ENCODE data around the gene PLEKHG5. TPM values are rescaled to one million over a fixed set of nuclear protein-coding genes. Genes with fewer than 3 reads are reported as not detected.
A peak's percentile ranks its signal among the peaks of the same experiment; 100 is the strongest.

Gene PLEKHG5
- total RNA-seq, 4 donors from 2014 or later: 72.5 to 170 (median 99.8) TPM

- TF ChIP-seq POLR2A (IDR thresholded peaks at IDR 0.05): no peak
- no peak for TF ChIP-seq CTCF (IDR thresholded peaks at IDR 0.05)
- no peak for DNase-seq (ENCODE audit: low spot score in 2 of 2)
- H3K4me3 ChIP-seq (ENCODE audit: low read depth, poor library complexity, severe bottlenecking): no peak overlapping the region
- intact Hi-C loops (cut with DNase I; ENCODE audit: low total_unique reads): no loop called here
- 51 to 53% methylated on average over 20 to 26 of the region's 26 CpGs for whole genome bisulfite sequencing, 2 donors
These were observed 63.8 kb downstream of the PLEKHG5 start for GRCh38 chr1:6427441-6428390.

GRCh38 chr1:6426972-6427350, 64.5 kb downstream of the PLEKHG5 start:
- no peak overlapping the region for H3K4me3 ChIP-seq (ENCODE audit: low read depth, poor library complexity, severe bottlenecking)
- intact Hi-C loops (cut with DNase I; ENCODE audit: low total_unique reads): no loop called here
- DNase-seq (ENCODE audit: low spot score in 2 of 2): no peak
- 78 to 82% methylated on average over 10 of the region's 10 CpGs for WGBS, 2 donors
- no peak for TF ChIP-seq CTCF (IDR thresholded peaks at IDR 0.05)
- TF ChIP-seq POLR2A (IDR thresholded peaks at IDR 0.05): no peak

GRCh38 chr1:6426277-6426971, 65.0 kb downstream of the PLEKHG5 start:
- WGBS, 2 donors: 73 to 84% methylated on average over 5 to 9 of the region's 9 CpGs
- TF ChIP-seq CTCF (IDR thresholded peaks at IDR 0.05) (no peak), POLR2A (IDR thresholded peaks at IDR 0.05) (no peak)
- DNase-seq (ENCODE audit: low spot score in 2 of 2): no peak
- intact Hi-C loops (cut with DNase I; ENCODE audit: low total_unique reads): no loop called here
- H3K4me3 ChIP-seq (ENCODE audit: low read depth, poor library complexity, severe bottlenecking): no peak overlapping the region

GRCh38 chr1:6425658-6426057, 65.8 kb downstream of the PLEKHG5 start:
- H3K4me3 ChIP-seq (ENCODE audit: low read depth, poor library complexity, severe bottlenecking): no peak overlapping the region
- TF ChIP-seq POLR2A (IDR thresholded peaks at IDR 0.05): no peak
- no peak for TF ChIP-seq CTCF (IDR thresholded peaks at IDR 0.05)
- DNase-seq (ENCODE audit: low spot score in 2 of 2): no peak
- 70 to 75% methylated on average over 6 of the region's 6 CpGs for WGBS, 2 donors
- intact Hi-C loops (cut with DNase I; ENCODE audit: low total_unique reads): no loop called here

GRCh38 chr1:6424619-6425593, 66.6 kb downstream of the PLEKHG5 start, which contains the start of gene ESPN:
TSS of gene ESPN (plus strand) at chr1:6424776. CDS start at chr1:6424956, 180 bp downstream.
- TF ChIP-seq POLR2A (IDR thresholded peaks at IDR 0.05) (no peak), CTCF (IDR thresholded peaks at IDR 0.05) (no peak)
- intact Hi-C loops (cut with DNase I; ENCODE audit: low total_unique reads): no loop called here
- H3K4me3 ChIP-seq (ENCODE audit: low read depth, poor library complexity, severe bottlenecking): peak within 1 kb of the TSS; percentile 1
- DNase-seq (ENCODE audit: low spot score in 2 of 2): no peak
- WGBS, 2 donors: 9 to 18% methylated on average over 14 to 31 of the region's 99 CpGs

All from lower leg skin (tissue), 4 donors.